ENCODE data around the gene MAPKAPK2. TPM values are rescaled to one million over a fixed set of nuclear protein-coding genes. Genes with fewer than 3 reads are reported as not detected.

Gene MAPKAPK2
- total RNA-seq, 1 experiment from 2014 or later = 54.9 TPM

DNA sequence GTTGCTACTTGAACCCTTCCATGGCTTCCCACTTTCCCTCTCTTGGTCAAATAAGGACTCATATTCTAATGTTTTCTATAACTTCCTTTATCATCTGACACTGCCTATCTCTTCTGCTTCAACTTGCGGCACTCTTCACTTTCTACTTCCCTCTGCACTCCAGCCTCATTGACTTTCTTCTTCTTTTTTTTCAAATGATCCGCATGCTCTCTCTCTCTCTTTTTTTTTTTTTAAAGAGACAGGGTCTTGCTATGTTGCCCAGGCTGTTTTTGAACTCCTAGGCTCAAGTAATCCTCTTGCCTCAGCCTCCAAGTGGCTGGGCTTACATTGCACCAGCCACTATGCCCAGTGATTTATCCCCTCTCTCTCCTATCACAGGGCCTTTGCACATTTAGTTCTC lies 94.9 kb downstream of the MAPKAPK2 start (continued):
- TF ChIP-seq, protein P1, sequence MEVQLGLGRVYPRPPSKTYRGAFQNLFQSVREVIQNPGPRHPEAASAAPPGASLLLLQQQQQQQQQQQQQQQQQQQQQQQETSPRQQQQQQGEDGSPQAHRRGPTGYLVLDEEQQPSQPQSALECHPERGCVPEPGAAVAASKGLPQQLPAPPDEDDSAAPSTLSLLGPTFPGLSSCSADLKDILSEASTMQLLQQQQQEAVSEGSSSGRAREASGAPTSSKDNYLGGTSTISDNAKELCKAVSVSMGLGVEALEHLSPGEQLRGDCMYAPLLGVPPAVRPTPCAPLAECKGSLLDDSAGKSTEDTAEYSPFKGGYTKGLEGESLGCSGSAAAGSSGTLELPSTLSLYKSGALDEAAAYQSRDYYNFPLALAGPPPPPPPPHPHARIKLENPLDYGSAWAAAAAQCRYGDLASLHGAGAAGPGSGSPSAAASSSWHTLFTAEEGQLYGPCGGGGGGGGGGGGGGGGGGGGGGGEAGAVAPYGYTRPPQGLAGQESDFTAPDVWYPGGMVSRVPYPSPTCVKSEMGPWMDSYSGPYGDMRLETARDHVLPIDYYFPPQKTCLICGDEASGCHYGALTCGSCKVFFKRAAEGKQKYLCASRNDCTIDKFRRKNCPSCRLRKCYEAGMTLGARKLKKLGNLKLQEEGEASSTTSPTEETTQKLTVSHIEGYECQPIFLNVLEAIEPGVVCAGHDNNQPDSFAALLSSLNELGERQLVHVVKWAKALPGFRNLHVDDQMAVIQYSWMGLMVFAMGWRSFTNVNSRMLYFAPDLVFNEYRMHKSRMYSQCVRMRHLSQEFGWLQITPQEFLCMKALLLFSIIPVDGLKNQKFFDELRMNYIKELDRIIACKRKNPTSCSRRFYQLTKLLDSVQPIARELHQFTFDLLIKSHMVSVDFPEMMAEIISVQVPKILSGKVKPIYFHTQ (CRISPR knock-in tag; IDR thresholded peaks at IDR 0.05) = no peak
- no peak for TF ChIP-seq GTF2I (CRISPR knock-in tag; conservative IDR thresholded peaks at IDR 0.05)
- TF ChIP-seq, protein P2, sequence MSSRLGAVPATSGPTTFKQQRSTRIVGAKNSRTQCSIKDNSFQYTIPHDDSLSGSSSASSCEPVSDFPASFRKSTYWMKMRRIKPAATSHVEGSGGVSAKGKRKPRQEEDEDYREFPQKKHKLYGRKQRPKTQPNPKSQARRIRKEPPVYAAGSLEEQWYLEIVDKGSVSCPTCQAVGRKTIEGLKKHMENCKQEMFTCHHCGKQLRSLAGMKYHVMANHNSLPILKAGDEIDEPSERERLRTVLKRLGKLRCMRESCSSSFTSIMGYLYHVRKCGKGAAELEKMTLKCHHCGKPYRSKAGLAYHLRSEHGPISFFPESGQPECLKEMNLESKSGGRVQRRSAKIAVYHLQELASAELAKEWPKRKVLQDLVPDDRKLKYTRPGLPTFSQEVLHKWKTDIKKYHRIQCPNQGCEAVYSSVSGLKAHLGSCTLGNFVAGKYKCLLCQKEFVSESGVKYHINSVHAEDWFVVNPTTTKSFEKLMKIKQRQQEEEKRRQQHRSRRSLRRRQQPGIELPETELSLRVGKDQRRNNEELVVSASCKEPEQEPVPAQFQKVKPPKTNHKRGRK (CRISPR knock-in tag; IDR thresholded peaks at IDR 0.05; ENCODE audit: borderline replicate concordance) = no peak

DNA sequence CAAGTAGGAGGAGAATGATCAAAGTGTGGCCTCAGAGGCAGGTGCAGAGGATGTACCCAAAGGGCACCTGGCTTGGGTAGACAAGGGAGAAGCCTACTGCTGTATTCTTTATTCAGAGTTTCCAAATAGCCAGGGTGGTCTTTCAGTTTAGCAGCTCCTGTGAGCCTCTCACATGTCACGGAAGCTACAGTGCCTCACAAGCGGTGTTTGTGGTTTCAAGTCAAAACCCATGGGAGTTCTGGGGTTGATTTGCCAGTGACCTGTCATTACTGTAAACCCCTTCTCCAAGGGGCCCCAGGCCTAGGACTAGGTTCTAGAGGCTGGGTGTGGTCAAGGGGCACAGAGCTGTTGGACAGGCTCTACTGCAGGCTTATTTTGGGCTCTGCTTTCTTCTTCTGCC lies 97.7 kb downstream of the MAPKAPK2 start:
- Mint-ChIP-seq H3K4me3 (no peak overlapping the region), H3K27me3 (ENCODE audit: low read depth) (no peaks in the 10 kb centered on the region; the same call in 1 of the 2 replicates), H3K36me3 (no peaks in the 10 kb centered on the region), H3K9me3 (no peaks in the 10 kb centered on the region), H3K4me1 (no peaks in the 10 kb centered on the region; the same call in 1 of the 2 replicates), H3K27ac (no peak overlapping the region)
- DNase-seq (ENCODE audit: low spot score) = no peak
- no peak for ATAC-seq
- POLR2A ChIA-PET = no interaction called here
- CTCF ChIA-PET = interaction anchor here (1.3 kb wide), 1 partner anchor 16 kb away, joined by 4 read pairs; no protein-coding TSS in a partner anchor
- TF ChIP-seq ZNF416 (CRISPR knock-in tag; IDR thresholded peaks at IDR 0.05) (no peak), ZNF317 (CRISPR knock-in tag; IDR thresholded peaks at IDR 0.05; ENCODE audit: borderline replicate concordance, low read depth) (no peak), SP1 (CRISPR knock-in tag; conservative IDR thresholded peaks at IDR 0.05) (no peak), CREB1 (CRISPR knock-in tag; IDR thresholded peaks at IDR 0.05) (no peak), HMGA2 (CRISPR knock-in tag; IDR thresholded peaks at IDR 0.05) (no peak), ELF4 (CRISPR knock-in tag; IDR thresholded peaks at IDR 0.05; ENCODE audit: low read depth) (no peak), NR1H2 (CRISPR knock-in tag; IDR thresholded peaks at IDR 0.05) (no peak), NR2C2 (CRISPR knock-in tag; IDR thresholded peaks at IDR 0.05) (no peak)
- TF ChIP-seq, protein P3, sequence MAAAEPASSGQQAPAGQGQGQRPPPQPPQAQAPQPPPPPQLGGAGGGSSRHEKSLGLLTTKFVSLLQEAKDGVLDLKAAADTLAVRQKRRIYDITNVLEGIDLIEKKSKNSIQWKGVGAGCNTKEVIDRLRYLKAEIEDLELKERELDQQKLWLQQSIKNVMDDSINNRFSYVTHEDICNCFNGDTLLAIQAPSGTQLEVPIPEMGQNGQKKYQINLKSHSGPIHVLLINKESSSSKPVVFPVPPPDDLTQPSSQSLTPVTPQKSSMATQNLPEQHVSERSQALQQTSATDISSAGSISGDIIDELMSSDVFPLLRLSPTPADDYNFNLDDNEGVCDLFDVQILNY (CRISPR knock-in tag; IDR thresholded peaks at IDR 0.05) = no peak
- TF ChIP-seq, protein P4, sequence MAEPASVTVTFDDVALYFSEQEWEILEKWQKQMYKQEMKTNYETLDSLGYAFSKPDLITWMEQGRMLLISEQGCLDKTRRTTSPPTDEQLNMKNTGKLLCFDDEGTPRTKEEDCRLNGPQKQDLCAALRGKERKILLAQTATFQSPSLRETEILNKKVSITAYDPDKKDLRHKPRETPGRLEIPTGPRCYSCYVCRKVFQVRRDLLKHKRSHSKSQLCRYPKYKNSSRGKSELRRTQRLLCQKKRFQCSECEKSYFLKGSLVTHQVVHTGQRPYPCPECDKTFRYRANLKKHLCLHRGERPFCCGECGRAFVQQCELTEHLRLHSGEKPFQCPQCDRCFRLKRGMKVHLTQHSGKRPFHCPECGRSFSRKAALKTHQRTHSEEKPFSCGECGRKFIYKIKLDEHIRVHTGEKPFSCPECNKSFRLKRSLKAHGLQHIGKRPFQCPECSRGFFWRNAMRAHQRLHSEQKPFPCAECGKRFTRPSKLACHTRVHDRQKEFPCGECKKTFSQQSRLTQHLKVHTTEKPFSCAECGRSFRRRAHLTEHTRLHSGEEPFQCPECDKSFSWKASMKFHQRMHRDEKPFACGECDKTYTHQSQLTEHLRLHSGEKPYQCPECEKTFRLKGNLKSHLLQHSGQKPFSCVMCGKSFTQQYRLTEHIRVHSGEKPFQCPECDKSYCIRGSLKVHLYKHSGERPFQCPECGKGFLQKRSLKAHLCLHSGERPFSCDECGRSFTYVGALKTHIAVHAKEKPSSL (CRISPR knock-in tag; conservative IDR thresholded peaks at IDR 0.05) = no peak
- TF ChIP-seq, protein P5, sequence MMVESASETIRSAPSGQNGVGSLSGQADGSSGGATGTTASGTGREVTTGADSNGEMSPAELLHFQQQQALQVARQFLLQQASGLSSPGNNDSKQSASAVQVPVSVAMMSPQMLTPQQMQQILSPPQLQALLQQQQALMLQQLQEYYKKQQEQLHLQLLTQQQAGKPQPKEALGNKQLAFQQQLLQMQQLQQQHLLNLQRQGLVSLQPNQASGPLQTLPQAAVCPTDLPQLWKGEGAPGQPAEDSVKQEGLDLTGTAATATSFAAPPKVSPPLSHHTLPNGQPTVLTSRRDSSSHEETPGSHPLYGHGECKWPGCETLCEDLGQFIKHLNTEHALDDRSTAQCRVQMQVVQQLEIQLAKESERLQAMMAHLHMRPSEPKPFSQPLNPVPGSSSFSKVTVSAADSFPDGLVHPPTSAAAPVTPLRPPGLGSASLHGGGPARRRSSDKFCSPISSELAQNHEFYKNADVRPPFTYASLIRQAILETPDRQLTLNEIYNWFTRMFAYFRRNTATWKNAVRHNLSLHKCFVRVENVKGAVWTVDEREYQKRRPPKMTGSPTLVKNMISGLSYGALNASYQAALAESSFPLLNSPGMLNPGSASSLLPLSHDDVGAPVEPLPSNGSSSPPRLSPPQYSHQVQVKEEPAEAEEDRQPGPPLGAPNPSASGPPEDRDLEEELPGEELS (CRISPR knock-in tag; IDR thresholded peaks at IDR 0.05) = no peak
- TF ChIP-seq, protein P6, sequence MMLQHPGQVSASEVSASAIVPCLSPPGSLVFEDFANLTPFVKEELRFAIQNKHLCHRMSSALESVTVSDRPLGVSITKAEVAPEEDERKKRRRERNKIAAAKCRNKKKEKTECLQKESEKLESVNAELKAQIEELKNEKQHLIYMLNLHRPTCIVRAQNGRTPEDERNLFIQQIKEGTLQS (CRISPR knock-in tag; conservative IDR thresholded peaks at IDR 0.05) = no peak
- TF ChIP-seq, protein P7, sequence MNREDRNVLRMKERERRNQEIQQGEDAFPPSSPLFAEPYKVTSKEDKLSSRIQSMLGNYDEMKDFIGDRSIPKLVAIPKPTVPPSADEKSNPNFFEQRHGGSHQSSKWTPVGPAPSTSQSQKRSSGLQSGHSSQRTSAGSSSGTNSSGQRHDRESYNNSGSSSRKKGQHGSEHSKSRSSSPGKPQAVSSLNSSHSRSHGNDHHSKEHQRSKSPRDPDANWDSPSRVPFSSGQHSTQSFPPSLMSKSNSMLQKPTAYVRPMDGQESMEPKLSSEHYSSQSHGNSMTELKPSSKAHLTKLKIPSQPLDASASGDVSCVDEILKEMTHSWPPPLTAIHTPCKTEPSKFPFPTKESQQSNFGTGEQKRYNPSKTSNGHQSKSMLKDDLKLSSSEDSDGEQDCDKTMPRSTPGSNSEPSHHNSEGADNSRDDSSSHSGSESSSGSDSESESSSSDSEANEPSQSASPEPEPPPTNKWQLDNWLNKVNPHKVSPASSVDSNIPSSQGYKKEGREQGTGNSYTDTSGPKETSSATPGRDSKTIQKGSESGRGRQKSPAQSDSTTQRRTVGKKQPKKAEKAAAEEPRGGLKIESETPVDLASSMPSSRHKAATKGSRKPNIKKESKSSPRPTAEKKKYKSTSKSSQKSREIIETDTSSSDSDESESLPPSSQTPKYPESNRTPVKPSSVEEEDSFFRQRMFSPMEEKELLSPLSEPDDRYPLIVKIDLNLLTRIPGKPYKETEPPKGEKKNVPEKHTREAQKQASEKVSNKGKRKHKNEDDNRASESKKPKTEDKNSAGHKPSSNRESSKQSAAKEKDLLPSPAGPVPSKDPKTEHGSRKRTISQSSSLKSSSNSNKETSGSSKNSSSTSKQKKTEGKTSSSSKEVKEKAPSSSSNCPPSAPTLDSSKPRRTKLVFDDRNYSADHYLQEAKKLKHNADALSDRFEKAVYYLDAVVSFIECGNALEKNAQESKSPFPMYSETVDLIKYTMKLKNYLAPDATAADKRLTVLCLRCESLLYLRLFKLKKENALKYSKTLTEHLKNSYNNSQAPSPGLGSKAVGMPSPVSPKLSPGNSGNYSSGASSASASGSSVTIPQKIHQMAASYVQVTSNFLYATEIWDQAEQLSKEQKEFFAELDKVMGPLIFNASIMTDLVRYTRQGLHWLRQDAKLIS (CRISPR knock-in tag; IDR thresholded peaks at IDR 0.05; ENCODE audit: borderline replicate concordance) = no peak
